ENCODE results near the gene RRP7A.

RRP7A gene

DNA sequence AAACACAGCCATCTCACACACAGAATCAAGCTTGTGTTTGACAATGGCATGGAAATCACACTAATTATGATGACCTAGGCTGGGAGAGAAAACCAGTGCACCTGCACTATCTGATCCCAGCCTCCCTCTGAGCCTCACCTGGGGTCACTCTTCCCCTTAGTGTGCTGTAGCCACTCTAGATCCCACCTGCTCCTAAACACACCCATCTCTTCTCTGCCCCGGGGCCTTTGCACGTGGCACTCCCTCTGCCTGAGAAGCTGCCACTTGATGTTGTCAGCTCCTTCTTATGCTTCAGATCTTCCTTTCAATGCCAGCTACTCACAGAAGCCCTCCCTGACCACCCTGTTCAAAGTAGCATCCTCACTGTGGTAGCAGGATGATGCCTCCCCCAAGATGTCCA is 44.5 kb downstream of the RRP7A start:
- Histone ChIP-seq H3K36me3 (ENCODE audit: control insufficient read depth, insufficient read depth, low read length) (no peaks in the 10 kb centered on the region), H3K9me3 (ENCODE audit: control insufficient read depth, low read length) (no peaks in the 10 kb centered on the region), H3K4me1 (ENCODE audit: control insufficient read depth, insufficient read depth, low read length, poor library complexity, severe bottlenecking) (peaks cover 4% of the 10 kb centered on the region), H3K4me3 (ENCODE audit: insufficient read depth, low read depth, low read length, poor library complexity, severe bottlenecking) (no peak overlapping the region), H3K27me3 (replicated peaks; ENCODE audit: control insufficient read depth, insufficient read depth, low read length, poor library complexity, severe bottlenecking) (no peaks in the 10 kb centered on the region), H3K27ac (ENCODE audit: insufficient read depth, low read length, poor library complexity, severe bottlenecking) (no peak overlapping the region)
- DNase-seq: no peak

DNA sequence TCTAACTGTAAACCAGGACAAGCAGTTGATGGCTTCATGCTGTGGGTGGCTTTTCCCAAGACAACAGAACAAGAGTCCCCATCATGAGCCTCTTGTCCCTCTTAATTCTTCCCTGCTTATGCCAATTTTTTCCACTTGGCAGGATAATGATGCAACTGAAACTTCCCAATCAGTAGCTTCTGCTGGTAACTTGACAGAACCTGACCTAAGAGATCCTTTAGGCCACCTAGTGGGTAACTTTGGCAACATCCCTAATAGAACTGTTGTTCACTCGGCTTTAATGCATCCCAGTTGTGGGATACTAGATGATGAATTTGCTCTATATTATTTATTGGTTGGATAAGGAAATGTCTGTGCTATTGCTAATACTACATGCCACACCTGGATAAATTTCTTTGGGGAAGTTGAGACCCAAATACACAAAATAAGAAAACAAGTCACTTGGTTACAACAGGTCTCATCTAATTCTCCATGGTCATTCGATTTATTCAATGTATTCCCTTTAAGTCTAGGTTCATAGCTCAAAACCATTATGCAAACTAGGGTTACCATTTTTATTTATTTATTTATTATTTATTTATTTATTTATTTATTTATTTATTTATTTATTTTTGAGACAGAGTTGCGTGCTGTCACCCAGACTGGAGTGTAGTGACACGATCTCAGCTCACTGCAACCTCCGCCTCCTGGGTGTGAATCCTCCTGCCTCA is 46.0 kb downstream of the RRP7A start:
- H3K4me3 ChIP-seq (ENCODE audit: insufficient read depth, low read depth, low read length, poor library complexity, severe bottlenecking): no peak overlapping the region
- no peak for DNase-seq
- no peaks in the 10 kb centered on the region for H3K9me3 ChIP-seq (ENCODE audit: control insufficient read depth, low read length)
- H3K36me3 ChIP-seq (ENCODE audit: control insufficient read depth, insufficient read depth, low read length): no peaks in the 10 kb centered on the region
- H3K27ac ChIP-seq (ENCODE audit: insufficient read depth, low read length, poor library complexity, severe bottlenecking): no peak overlapping the region
- H3K4me1 ChIP-seq (ENCODE audit: control insufficient read depth, insufficient read depth, low read length, poor library complexity, severe bottlenecking): peaks cover 4% of the 10 kb centered on the region
- no peaks in the 10 kb centered on the region for H3K27me3 ChIP-seq (replicated peaks; ENCODE audit: control insufficient read depth, insufficient read depth, low read length, poor library complexity, severe bottlenecking)

DNA sequence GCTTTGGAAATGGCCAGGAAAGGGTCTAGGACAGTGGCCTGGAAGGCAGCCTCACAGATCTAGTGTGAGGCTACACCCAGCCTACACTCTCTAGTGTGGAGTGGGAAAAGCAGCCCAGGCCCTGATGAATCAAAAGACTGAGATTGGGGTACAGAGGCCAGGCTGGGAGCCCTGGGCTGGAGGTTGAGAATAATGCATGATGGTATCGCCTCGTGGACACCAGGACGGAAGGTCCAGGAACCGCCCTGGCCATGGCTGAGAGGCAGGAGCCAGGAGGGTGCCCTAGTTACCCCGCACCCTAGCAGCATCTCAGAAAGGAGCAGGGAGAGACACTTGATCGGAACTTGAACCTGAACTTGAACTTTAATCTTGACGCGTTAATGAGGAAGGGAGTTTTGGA is 46.9 kb downstream of the RRP7A start:
- H3K9me3 ChIP-seq (ENCODE audit: control insufficient read depth, low read length): no peaks in the 10 kb centered on the region
- no peak for DNase-seq
- H3K27me3 ChIP-seq (replicated peaks; ENCODE audit: control insufficient read depth, insufficient read depth, low read length, poor library complexity, severe bottlenecking): no peaks in the 10 kb centered on the region
- H3K4me3 ChIP-seq (ENCODE audit: insufficient read depth, low read depth, low read length, poor library complexity, severe bottlenecking): no peak overlapping the region
- H3K27ac ChIP-seq (ENCODE audit: insufficient read depth, low read length, poor library complexity, severe bottlenecking): no peak overlapping the region
- H3K4me1 ChIP-seq (ENCODE audit: control insufficient read depth, insufficient read depth, low read length, poor library complexity, severe bottlenecking): no peaks in the 10 kb centered on the region
- no peaks in the 10 kb centered on the region for H3K36me3 ChIP-seq (ENCODE audit: control insufficient read depth, insufficient read depth, low read length)

DNA sequence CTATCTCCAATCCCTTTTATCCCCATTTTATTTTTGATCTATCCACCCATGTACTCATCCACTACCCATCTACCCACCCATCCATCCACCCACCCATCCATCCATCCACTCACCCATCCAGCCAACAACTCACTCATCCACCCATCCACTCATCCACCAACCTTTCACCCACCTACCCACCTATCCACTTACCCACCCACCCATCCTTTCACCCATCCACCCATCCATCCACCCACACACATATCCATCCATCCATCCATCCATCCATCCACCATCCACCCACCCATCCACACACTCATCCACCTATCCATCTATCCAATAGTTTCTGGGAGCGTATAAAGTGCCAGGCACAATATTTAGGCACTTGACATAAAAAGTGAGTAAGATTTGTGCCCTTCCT is 48.2 kb downstream of the RRP7A start:
- H3K36me3 ChIP-seq (ENCODE audit: control insufficient read depth, insufficient read depth, low read length): no peaks in the 10 kb centered on the region
- no peak for DNase-seq
- H3K9me3 ChIP-seq (ENCODE audit: control insufficient read depth, low read length): no peaks in the 10 kb centered on the region

DNA sequence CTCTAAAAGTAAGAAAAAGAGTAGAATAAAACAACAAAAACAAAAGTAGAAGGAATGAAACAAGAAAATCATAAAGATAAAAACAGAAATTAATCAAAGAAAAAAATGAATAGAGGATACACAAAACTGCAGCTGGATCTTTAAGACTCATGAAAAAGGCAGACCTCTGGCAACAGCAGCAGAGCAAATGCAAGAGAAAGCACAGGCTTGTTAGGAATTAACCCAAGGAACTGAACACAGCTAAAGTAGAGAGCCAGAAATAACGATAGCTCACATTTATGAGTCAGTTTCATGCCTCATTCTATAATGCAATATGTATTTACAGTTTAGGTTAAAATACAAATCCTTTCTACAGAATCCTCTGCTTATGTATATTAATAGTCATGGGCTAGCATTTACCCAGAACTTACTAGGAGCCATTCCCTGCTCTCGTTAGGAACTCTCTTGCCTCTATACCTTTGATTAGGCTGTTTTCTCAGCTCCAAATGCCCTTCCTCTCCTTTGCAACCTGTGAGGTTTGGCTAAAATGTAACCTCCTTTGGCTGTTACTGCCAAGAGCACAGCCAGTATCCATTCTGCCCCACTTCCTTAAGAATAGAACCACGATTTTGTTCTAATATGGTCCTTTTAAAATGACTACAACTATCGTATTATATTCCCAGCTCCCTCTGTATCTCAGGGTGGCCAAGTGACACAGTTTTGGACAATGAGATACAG is 49.1 kb downstream of the RRP7A start:
- Histone ChIP-seq H3K4me1 (ENCODE audit: control insufficient read depth, insufficient read depth, low read length, poor library complexity, severe bottlenecking) (no peaks in the 10 kb centered on the region), H3K27me3 (replicated peaks; ENCODE audit: control insufficient read depth, insufficient read depth, low read length, poor library complexity, severe bottlenecking) (no peaks in the 10 kb centered on the region), H3K36me3 (ENCODE audit: control insufficient read depth, insufficient read depth, low read length) (no peaks in the 10 kb centered on the region), H3K9me3 (ENCODE audit: control insufficient read depth, low read length) (no peaks in the 10 kb centered on the region), H3K4me3 (ENCODE audit: insufficient read depth, low read depth, low read length, poor library complexity, severe bottlenecking) (no peak overlapping the region), H3K27ac (ENCODE audit: insufficient read depth, low read length, poor library complexity, severe bottlenecking) (no peak overlapping the region)
- no peak for DNase-seq

More for the DNA sequence above, 48.2 kb downstream of the RRP7A start:
- Histone ChIP-seq H3K27me3 (replicated peaks; ENCODE audit: control insufficient read depth, insufficient read depth, low read length, poor library complexity, severe bottlenecking) (no peaks in the 10 kb centered on the region), H3K4me1 (ENCODE audit: control insufficient read depth, insufficient read depth, low read length, poor library complexity, severe bottlenecking) (no peaks in the 10 kb centered on the region), H3K27ac (ENCODE audit: insufficient read depth, low read length, poor library complexity, severe bottlenecking) (no peak overlapping the region), H3K4me3 (ENCODE audit: insufficient read depth, low read depth, low read length, poor library complexity, severe bottlenecking) (no peak overlapping the region)

DNA sequence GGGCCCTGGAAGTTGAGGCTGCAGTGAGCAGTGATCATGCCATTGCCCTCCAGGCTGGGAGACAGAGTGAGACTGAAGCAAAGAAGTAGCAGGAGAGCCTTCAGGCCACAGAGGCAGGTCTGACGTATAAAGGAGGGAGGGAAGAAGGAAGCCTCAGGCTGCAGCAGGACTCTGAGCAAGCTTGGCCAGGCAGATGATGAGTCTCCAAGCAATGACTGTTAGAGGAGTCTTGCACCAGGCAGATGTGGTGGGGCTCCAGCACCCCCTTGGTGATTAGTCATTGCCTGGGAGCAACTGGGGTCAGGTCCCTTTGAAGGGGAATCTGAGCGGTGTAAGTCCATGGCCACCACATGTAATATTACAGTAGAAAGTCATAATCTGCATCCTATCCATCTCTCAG is 50.8 kb downstream of the RRP7A start:
- no peaks in the 10 kb centered on the region for H3K27me3 ChIP-seq (replicated peaks; ENCODE audit: control insufficient read depth, insufficient read depth, low read length, poor library complexity, severe bottlenecking)
- H3K9me3 ChIP-seq (ENCODE audit: control insufficient read depth, low read length): no peaks in the 10 kb centered on the region
- H3K4me3 ChIP-seq (ENCODE audit: insufficient read depth, low read depth, low read length, poor library complexity, severe bottlenecking): no peak overlapping the region
- no peaks in the 10 kb centered on the region for H3K4me1 ChIP-seq (ENCODE audit: control insufficient read depth, insufficient read depth, low read length, poor library complexity, severe bottlenecking)
- DNase-seq: no peak
- H3K36me3 ChIP-seq (ENCODE audit: control insufficient read depth, insufficient read depth, low read length): no peaks in the 10 kb centered on the region
- H3K27ac ChIP-seq (ENCODE audit: insufficient read depth, low read length, poor library complexity, severe bottlenecking): no peak overlapping the region

DNA sequence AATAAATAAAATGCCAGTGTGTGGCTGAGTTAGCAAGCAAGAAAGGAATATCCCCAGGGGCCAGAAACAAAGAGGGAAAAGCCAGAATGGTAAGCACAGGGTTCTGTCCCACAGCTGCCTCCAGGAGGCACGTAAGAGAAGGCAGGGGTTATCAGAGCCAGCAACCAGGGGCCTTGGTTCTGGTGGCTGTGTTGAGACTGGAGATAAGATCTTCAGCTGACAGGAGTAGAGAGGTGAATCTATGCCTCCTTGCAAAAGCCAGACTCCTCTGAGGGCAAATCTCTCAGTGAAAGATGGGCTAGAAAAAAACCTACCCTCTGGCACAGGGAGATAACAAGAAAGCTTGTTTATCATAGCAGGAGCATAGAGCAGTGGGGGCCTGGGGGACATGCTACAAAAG is 57.6 kb downstream of the RRP7A start:
- Histone ChIP-seq H3K4me3 (ENCODE audit: insufficient read depth, low read depth, low read length, poor library complexity, severe bottlenecking) (no peak overlapping the region), H3K4me1 (ENCODE audit: control insufficient read depth, insufficient read depth, low read length, poor library complexity, severe bottlenecking) (no peaks in the 10 kb centered on the region), H3K36me3 (ENCODE audit: control insufficient read depth, insufficient read depth, low read length) (no peaks in the 10 kb centered on the region), H3K27me3 (replicated peaks; ENCODE audit: control insufficient read depth, insufficient read depth, low read length, poor library complexity, severe bottlenecking) (peaks cover 8% of the 10 kb centered on the region), H3K27ac (ENCODE audit: insufficient read depth, low read length, poor library complexity, severe bottlenecking) (no peak overlapping the region), H3K9me3 (ENCODE audit: control insufficient read depth, low read length) (no peaks in the 10 kb centered on the region)
- DNase-seq: no peak

DNA sequence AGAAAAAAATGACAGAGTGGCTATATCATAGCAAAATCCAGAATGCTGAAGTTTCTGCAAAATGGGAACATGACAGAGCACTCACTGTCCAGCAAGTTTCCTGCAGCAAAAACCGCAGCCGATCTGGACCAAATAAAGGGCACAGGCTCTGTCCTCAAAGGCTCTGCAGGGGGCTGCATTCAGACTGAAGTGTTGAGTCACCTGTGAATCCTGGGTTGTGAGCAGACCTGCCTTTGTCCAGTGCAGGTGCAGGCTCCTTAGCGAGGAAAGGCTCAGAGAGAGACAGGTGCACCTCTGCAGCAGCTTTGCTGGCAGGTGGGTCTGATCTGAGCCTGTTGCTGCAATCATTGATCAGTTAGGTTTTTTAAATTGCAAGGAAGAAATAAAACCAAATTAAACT is 58.1 kb downstream of the RRP7A start:
- no peak overlapping the region for H3K27ac ChIP-seq (ENCODE audit: insufficient read depth, low read length, poor library complexity, severe bottlenecking)
- H3K4me1 ChIP-seq (ENCODE audit: control insufficient read depth, insufficient read depth, low read length, poor library complexity, severe bottlenecking): no peaks in the 10 kb centered on the region
- no peak for DNase-seq
- H3K4me3 ChIP-seq (ENCODE audit: insufficient read depth, low read depth, low read length, poor library complexity, severe bottlenecking): no peak overlapping the region
- H3K9me3 ChIP-seq (ENCODE audit: control insufficient read depth, low read length): no peaks in the 10 kb centered on the region
- no peaks in the 10 kb centered on the region for H3K36me3 ChIP-seq (ENCODE audit: control insufficient read depth, insufficient read depth, low read length)
- peaks cover 8% of the 10 kb centered on the region for H3K27me3 ChIP-seq (replicated peaks; ENCODE audit: control insufficient read depth, insufficient read depth, low read length, poor library complexity, severe bottlenecking)
